NCI-H510A treated with DMSO at 0.1 percent for 48 hours (cell line): ENCODE measurements around the gene LGI4.
"Not testable (repeated sequence)": the region's sequence is repeated elsewhere in the genome, so short reads cannot be mapped to it uniquely, and the experiment has no call there.

Experiments used
- DNase-seq: peaks from one replicate; lab custom pipeline; 2025; lab: John Stamatoyannopoulos, UW

The LGI4 gene

GRCh38 chr19:35141837-35142605 is 7.2 kb upstream of the LGI4 start:
- no peak for DNase-seq

- DNase-seq: no peak
These were observed 6.3 kb upstream of the LGI4 start for GRCh38 chr19:35140962-35141836.

GRCh38 chr19:35140207-35140961 is 5.5 kb upstream of the LGI4 start:
- no peak for DNase-seq

- no peak for DNase-seq
These were observed 3.5 kb upstream of the LGI4 start, which contains the start of gene FXYD1 for GRCh38 chr19:35138305-35138892. FXYD1 (plus strand) TSS chr19:35138824; CDS start chr19:35140080, 1,256 bp downstream.

- DNase-seq: no peak
These were observed 2.3 kb upstream of the LGI4 start for GRCh38 chr19:35136977-35137702.

GRCh38 chr19:35136231-35136630 is 1.4 kb upstream of the LGI4 start:
- no peak for DNase-seq

GRCh38 chr19:35135389-35135909 is 590 bp upstream of the LGI4 start:
- no peak for DNase-seq

GRCh38 chr19:35133826-35134225 is 1.0 kb downstream of the LGI4 start:
- no peak for DNase-seq

GRCh38 chr19:35132254-35132653 is 2.6 kb downstream of the LGI4 start:
- DNase-seq: no peak

GRCh38 chr19:35130761-35131720 is 3.8 kb downstream of the LGI4 start:
- no peak for DNase-seq

- not testable (repeated sequence) for DNase-seq
These were observed 5.1 kb downstream of the LGI4 start for GRCh38 chr19:35129724-35130274.

- DNase-seq: no peak
These were observed 6.3 kb downstream of the LGI4 start for GRCh38 chr19:35128398-35129057.

- no peak for DNase-seq
These were observed 7.0 kb downstream of the LGI4 start for GRCh38 chr19:35127871-35128270.

GRCh38 chr19:35126624-35126959 is 8.3 kb downstream of the LGI4 start:
- DNase-seq: no peak

- DNase-seq: no peak
These were observed 8.9 kb downstream of the LGI4 start for GRCh38 chr19:35125749-35126623.

GRCh38 chr19:35125270-35125717 is 9.6 kb downstream of the LGI4 start:
- DNase-seq: no peak

- DNase-seq: no peak
These were observed 10.5 kb downstream of the LGI4 start for GRCh38 chr19:35124098-35125060.
